Activated CD8-positive, alpha-beta memory T cell treated with anti-CD3 and anti-CD28 coated beads, Interleukin-2, amount 50 U/mL, for 1 hour (primary cell): ENCODE results near the gene ARHGAP11A.
"Not testable (repeated sequence)": the region's sequence is repeated elsewhere in the genome, so short reads cannot be mapped to it uniquely, and the experiment has no call there.

Experiments
- DNase-seq: peaks from one replicate; pipeline ENCODE4 v3.0.0-alpha.2; 2020; ENCODE audit errors: extremely low read depth

Gene ARHGAP11A

GRCh38 chr15:32615051-32615870 is at the start of gene ARHGAP11A:
TSS of gene ARHGAP11A (plus strand) at chr15:32615504. CDS start at chr15:32616212, 708 bp downstream.
- peak; percentile 55 for DNase-seq

- not testable (repeated sequence) for DNase-seq
These were observed 46.3 kb upstream of the ARHGAP11A start for GRCh38 chr15:32568988-32569387.

- DNase-seq = not testable (repeated sequence)
These were observed 36.8 kb upstream of the ARHGAP11A start for GRCh38 chr15:32578482-32578881.

- DNase-seq = not testable (repeated sequence)
These were observed 29.5 kb upstream of the ARHGAP11A start for GRCh38 chr15:32585844-32586243.

- DNase-seq = not testable (repeated sequence)
These were observed 22.2 kb upstream of the ARHGAP11A start, which contains the start of gene GOLGA8N for GRCh38 chr15:32593151-32593550. TSS of gene GOLGA8N (plus strand) at chr15:32593456.

GRCh38 chr15:32609518-32609917 is 5.8 kb upstream of the ARHGAP11A start:
- not testable (repeated sequence) for DNase-seq

- not testable (repeated sequence) for DNase-seq
These were observed 4.6 kb upstream of the ARHGAP11A start for GRCh38 chr15:32610719-32611118.

GRCh38 chr15:32614712-32615050 is 623 bp upstream of the ARHGAP11A start:
- DNase-seq = not testable (repeated sequence)

- DNase-seq = not testable (repeated sequence)
These were observed 645 bp downstream of the ARHGAP11A start for GRCh38 chr15:32615871-32616426.

- no peak for DNase-seq
These were observed 21.1 kb downstream of the ARHGAP11A start for GRCh38 chr15:32636410-32636809.

- no peak for DNase-seq
These were observed 21.7 kb downstream of the ARHGAP11A start for GRCh38 chr15:32636908-32637567.

GRCh38 chr15:32637704-32638103 is 22.4 kb downstream of the ARHGAP11A start:
- no peak for DNase-seq

GRCh38 chr15:32641517-32642059 is 26.3 kb downstream of the ARHGAP11A start, which contains the start of gene SCG5:
TSS of gene SCG5 (plus strand) at chr15:32641710. CDS start at chr15:32643593, 1,883 bp downstream.
- DNase-seq = no peak

GRCh38 chr15:32642667-32643435 is 27.5 kb downstream of the ARHGAP11A start:
- no peak for DNase-seq

- no peak for DNase-seq
These were observed 28.7 kb downstream of the ARHGAP11A start for GRCh38 chr15:32643907-32644445.

GRCh38 chr15:32646291-32646690 is 31.0 kb downstream of the ARHGAP11A start:
- no peak for DNase-seq

- no peak for DNase-seq
These were observed 34.0 kb downstream of the ARHGAP11A start for GRCh38 chr15:32649342-32649741.

GRCh38 chr15:32651229-32651837 is 36.0 kb downstream of the ARHGAP11A start:
- no peak for DNase-seq

GRCh38 chr15:32652178-32652577 is 36.9 kb downstream of the ARHGAP11A start:
- DNase-seq = no peak

GRCh38 chr15:32656091-32656490 is 40.8 kb downstream of the ARHGAP11A start:
- DNase-seq = no peak

- no peak for DNase-seq
These were observed 41.2 kb downstream of the ARHGAP11A start for GRCh38 chr15:32656496-32656895.
